Fibroblast of lung (primary cell): ENCODE measurements around the gene PKHD1. TPM values are rescaled to one million over a fixed set of nuclear protein-coding genes. Genes with fewer than 3 reads are reported as not detected.

ENCODE experiments used
- DNase-seq, 2 donors: peaks; one replicate each; pipeline versions ENCODE4 v3.0.0 to v3.0.0-alpha.2; 2010; ENCODE audit warnings: low read depth in 2 of 2
- H2AFZ ChIP-seq: 2 replicates; pipeline ENCODE4 v1.5.1; 2012; ENCODE audit warnings: low read length, control low read depth, inconsistent platforms
- H3K27ac ChIP-seq: 2 replicates; pipeline ENCODE4 v1.5.1; 2011; ENCODE audit warnings: low read length, control low read depth; ENCODE audit not compliant: insufficient read depth
- H3K27me3 ChIP-seq: 2 replicates; pipeline ENCODE4 v1.5.1; 2011; ENCODE audit warnings: mild to moderate bottlenecking, low read length; ENCODE audit not compliant: control insufficient read depth, insufficient read depth
- H3K36me3 ChIP-seq: 2 replicates; pipeline ENCODE4 v1.5.1; 2011; ENCODE audit warnings: low read length; ENCODE audit not compliant: control insufficient read depth, insufficient read depth
- H3K4me1 ChIP-seq: 2 replicates; pipeline ENCODE4 v1.5.1; 2011; ENCODE audit warnings: low read length; ENCODE audit not compliant: control insufficient read depth, insufficient read depth; ENCODE audit errors: extremely low read depth
- H3K4me2 ChIP-seq: 2 replicates; pipeline ENCODE4 v1.5.1; 2011; ENCODE audit warnings: low read length, control low read depth; ENCODE audit not compliant: insufficient read depth; ENCODE audit errors: extremely low read depth
- H3K4me3 ChIP-seq, 4 experiments: fragments of 200-600 bp in 1 of 4; sonication (generic) in 1 of 4; replicated peaks in 1 of 4; 2 replicates each; pipeline ENCODE4 v1.5.1; 2011 to 2016; ENCODE audit warnings: low read length in 4 of 4, low read depth in 3 of 4, mild to moderate bottlenecking in 3 of 4, control low read depth in 2 of 4, inconsistent platforms in 1 of 4, mixed read lengths in 1 of 4; ENCODE audit not compliant: insufficient read depth in 1 of 4; ENCODE audit errors: control extremely low read depth in 1 of 4
- H3K79me2 ChIP-seq: 2 replicates; pipeline ENCODE4 v1.5.1; 2012; ENCODE audit warnings: mild to moderate bottlenecking, low read length, inconsistent platforms; ENCODE audit not compliant: control insufficient read depth, insufficient read depth
- H3K9ac ChIP-seq: 2 replicates; pipeline ENCODE4 v1.5.1; 2011; ENCODE audit warnings: mild to moderate bottlenecking, low read length, control low read depth; ENCODE audit not compliant: insufficient read depth
- H3K9me3 ChIP-seq: 2 replicates; pipeline ENCODE4 v1.5.1; 2012; ENCODE audit warnings: low read depth, low read length; ENCODE audit not compliant: control insufficient read depth, insufficient read depth
- H4K20me1 ChIP-seq: 2 replicates; pipeline ENCODE4 v1.5.1; 2011; ENCODE audit warnings: low read length; ENCODE audit not compliant: control insufficient read depth, insufficient read depth; ENCODE audit errors: extremely low read depth
- CTCF ChIP-seq, 2 donors: IDR thresholded peaks in 1 of 2; conservative IDR thresholded peaks in 1 of 2; 1 replicate in 1 of 2; 2 replicates in 1 of 2; pipeline ENCODE4 v1.5.1; 2011 to 2012; ENCODE audit warnings: low read length in 2 of 2, control low read depth in 1 of 2, inconsistent platforms in 1 of 2, low read depth in 1 of 2, mild to moderate bottlenecking in 1 of 2
- EZH2 ChIP-seq: IDR thresholded peaks from 2 replicates; pipeline ENCODE4 v1.5.1; 2012; ENCODE audit warnings: low read length, control low read depth, mild to moderate bottlenecking; ENCODE audit errors: missing control alignments
- polyA plus RNA-seq, 2 donors: library from polyadenylated mRNA; depleted of rRNA in 1 of 2; stranded (reverse) in 1 of 2; unstranded in 1 of 2; fragments of >200 nt; gene quantifications; 2 replicates each; pipeline ENCODE4 v1.2.1, GENCODE V29; 2011 to 2012; ENCODE audit warnings: missing spikeins in 1 of 2
- total RNA-seq: library from RNA; depleted of rRNA; stranded (reverse); fragments of >200 nt; gene quantifications from 2 replicates; pipeline ENCODE4 v1.2.1, GENCODE V29; 2014

PKHD1 gene
- total and polyA plus RNA-seq, 2 donors (not counting 1 experiment from before 2014, with no cell fraction given): not detected

- no peaks in the 10 kb centered on the region for H3K27me3 ChIP-seq
- H3K27ac ChIP-seq: no peak overlapping the region
- no peak overlapping the region for H3K4me2 ChIP-seq
- no peaks in the 10 kb centered on the region for H3K4me1 ChIP-seq
- no peaks in the 10 kb centered on the region for H3K9me3 ChIP-seq
- no peak overlapping the region for H3K9ac ChIP-seq
- H3K79me2 ChIP-seq: no peaks in the 10 kb centered on the region
- H2AFZ ChIP-seq: no peak overlapping the region
- no peaks in the 10 kb centered on the region for H3K36me3 ChIP-seq
- no peak overlapping the region for H3K4me3 ChIP-seq
- no peak for DNase-seq
- no peaks in the 10 kb centered on the region for H4K20me1 ChIP-seq
- no peak for TF ChIP-seq EZH2
- no peak for TF ChIP-seq CTCF (conservative IDR thresholded peaks at IDR 0.05 in 1 of 2, IDR thresholded peaks at IDR 0.05 in 1 of 2; ENCODE audit: low read depth in 1 of 2, low read length in 2 of 2)
Measured at GRCh38 chr6:51775942-51776860, 311.2 kb downstream of the PKHD1 start.

- H3K4me1 ChIP-seq: no peaks in the 10 kb centered on the region
- H3K79me2 ChIP-seq: no peaks in the 10 kb centered on the region
- no peak overlapping the region for H2AFZ ChIP-seq
- H3K4me3 ChIP-seq: no peak overlapping the region
- no peak overlapping the region for H3K27ac ChIP-seq
- DNase-seq: no peak
- TF ChIP-seq EZH2: no peak
- TF ChIP-seq CTCF (conservative IDR thresholded peaks at IDR 0.05 in 1 of 2, IDR thresholded peaks at IDR 0.05 in 1 of 2; ENCODE audit: low read depth in 1 of 2, low read length in 2 of 2): no peak
- no peaks in the 10 kb centered on the region for H3K9me3 ChIP-seq
- no peaks in the 10 kb centered on the region for H3K36me3 ChIP-seq
- no peaks in the 10 kb centered on the region for H4K20me1 ChIP-seq
- H3K27me3 ChIP-seq: no peaks in the 10 kb centered on the region
- H3K4me2 ChIP-seq: no peak overlapping the region
- H3K9ac ChIP-seq: no peak overlapping the region
Measured at GRCh38 chr6:51768087-51768486, 319.3 kb downstream of the PKHD1 start.

GRCh38 chr6:51765230-51765629, 322.2 kb downstream of the PKHD1 start:
- no peaks in the 10 kb centered on the region for H4K20me1 ChIP-seq

More at GRCh38 chr6:51765230-51765629, 322.2 kb downstream of the PKHD1 start:
- no peak overlapping the region for H3K9ac ChIP-seq
- no peaks in the 10 kb centered on the region for H3K9me3 ChIP-seq
- H3K36me3 ChIP-seq: no peaks in the 10 kb centered on the region
- no peak overlapping the region for H3K27ac ChIP-seq
- H3K4me3 ChIP-seq: no peak overlapping the region
- no peak for DNase-seq
- no peaks in the 10 kb centered on the region for H3K79me2 ChIP-seq
- H3K4me2 ChIP-seq: no peak overlapping the region
- TF ChIP-seq CTCF (conservative IDR thresholded peaks at IDR 0.05 in 1 of 2, IDR thresholded peaks at IDR 0.05 in 1 of 2; ENCODE audit: low read depth in 1 of 2, low read length in 2 of 2) (no peak), EZH2 (no peak)
- no peaks in the 10 kb centered on the region for H3K4me1 ChIP-seq
- H2AFZ ChIP-seq: no peak overlapping the region
- no peaks in the 10 kb centered on the region for H3K27me3 ChIP-seq
